DMS114 treated with DMSO at 0.1 percent for 48 hours (cell line): ENCODE results near the gene PLEKHS1.
"Not testable (repeated sequence)": the region's sequence is repeated elsewhere in the genome, so short reads cannot be mapped to it uniquely, and the experiment has no call there.

Experiments
- DNase-seq: peaks from one replicate; lab custom pipeline; 2025; ENCODE audit not compliant: unreplicated experiment; lab: John Stamatoyannopoulos, UW

The PLEKHS1 gene

GRCh38 chr10:113788604-113789083, 37.2 kb downstream of the PLEKHS1 start:
- DNase-seq, result no peak

- DNase-seq, result no peak
Observed at GRCh38 chr10:113791691-113792090, 40.2 kb downstream of the PLEKHS1 start.

GRCh38 chr10:113801569-113801968, 50.1 kb downstream of the PLEKHS1 start:
- no peak for DNase-seq

GRCh38 chr10:113802997-113803396, 51.5 kb downstream of the PLEKHS1 start:
- DNase-seq, result no peak

- DNase-seq, result no peak
Observed at GRCh38 chr10:113806503-113806902, 55.0 kb downstream of the PLEKHS1 start.

- DNase-seq, result no peak
Observed at GRCh38 chr10:113808168-113808567, 56.7 kb downstream of the PLEKHS1 start.

- DNase-seq, result not testable (repeated sequence)
Observed at GRCh38 chr10:113814700-113815099, 63.2 kb downstream of the PLEKHS1 start.

- no peak for DNase-seq
Observed at GRCh38 chr10:113819989-113820388, 68.5 kb downstream of the PLEKHS1 start.

GRCh38 chr10:113820507-113820906, 69.0 kb downstream of the PLEKHS1 start:
- no peak for DNase-seq

- DNase-seq, result not testable (repeated sequence)
Observed at GRCh38 chr10:113821306-113821705, 69.8 kb downstream of the PLEKHS1 start.

GRCh38 chr10:113822174-113822573, 70.7 kb downstream of the PLEKHS1 start:
- no peak for DNase-seq

GRCh38 chr10:113823389-113823788, 71.9 kb downstream of the PLEKHS1 start:
- no peak for DNase-seq

GRCh38 chr10:113825791-113826190, 74.3 kb downstream of the PLEKHS1 start:
- no peak for DNase-seq

GRCh38 chr10:113828567-113828966, 77.1 kb downstream of the PLEKHS1 start:
- not testable (repeated sequence) for DNase-seq
